ENCODE measurements around the gene NEIL1.
"Not testable (repeated sequence)": the region's sequence is repeated elsewhere in the genome, so short reads cannot be mapped to it uniquely, and the experiment has no call there.

The NEIL1 gene

GRCh38 chr15:75307778-75308390 is 39.0 kb upstream of the NEIL1 start:
- CTCF ChIA-PET, result interaction anchor here (1.2 to 3.5 kb wide), 2 partner anchors 270 to 277 kb away, joined by 4 to 16 read pairs; no protein-coding TSS in a partner anchor
- no peak overlapping the region for H3K4me3 ChIP-seq (ENCODE audit: low read depth, low read length)
- POLR2A ChIA-PET, result no interaction called here

GRCh38 chr15:75309711-75310110 is 37.1 kb upstream of the NEIL1 start:
- no peak for TF ChIP-seq CTCF (IDR thresholded peaks at IDR 0.05; ENCODE audit: insufficient read depth, low read length, missing control alignments)
- POLR2A ChIA-PET, result no interaction called here
- no peak overlapping the region for H3K4me3 ChIP-seq (ENCODE audit: low read depth, low read length)
- CTCF ChIA-PET, result no interaction called here
- DNase-seq (ENCODE audit: low read depth, low spot score), result no peak

More at GRCh38 chr15:75307778-75308390, 39.0 kb upstream of the NEIL1 start:
- no peak for DNase-seq (ENCODE audit: low read depth, low spot score)
- peak; percentile 37 for TF ChIP-seq CTCF (IDR thresholded peaks at IDR 0.05; ENCODE audit: insufficient read depth, low read length, missing control alignments)

- CTCF ChIA-PET; DNase-seq (ENCODE audit: low read depth, low spot score); POLR2A ChIA-PET; H3K4me3 ChIP-seq (ENCODE audit: low read depth, low read length): not testable (repeated sequence)
These were observed 34.3 kb upstream of the NEIL1 start for GRCh38 chr15:75312548-75312947.

GRCh38 chr15:75313116-75313845 is 33.6 kb upstream of the NEIL1 start:
- CTCF ChIA-PET, result no interaction called here
- DNase-seq (ENCODE audit: low read depth, low spot score), result no peak
- TF ChIP-seq CTCF (IDR thresholded peaks at IDR 0.05; ENCODE audit: insufficient read depth, low read length, missing control alignments), result no peak
- H3K4me3 ChIP-seq (ENCODE audit: low read depth, low read length), result no peak overlapping the region
- POLR2A ChIA-PET, result no interaction called here

GRCh38 chr15:75314552-75315290 is 32.1 kb upstream of the NEIL1 start:
- ChIA-PET POLR2A (no interaction called here), CTCF (no interaction called here)
- TF ChIP-seq CTCF (IDR thresholded peaks at IDR 0.05; ENCODE audit: insufficient read depth, low read length, missing control alignments), result no peak
- no peak overlapping the region for H3K4me3 ChIP-seq (ENCODE audit: low read depth, low read length)
- DNase-seq (ENCODE audit: low read depth, low spot score), result no peak

- DNase-seq (ENCODE audit: low read depth, low spot score); POLR2A ChIA-PET; H3K4me3 ChIP-seq (ENCODE audit: low read depth, low read length); CTCF ChIA-PET: not testable (repeated sequence)
These were observed 27.5 kb upstream of the NEIL1 start for GRCh38 chr15:75319231-75319897.

- TF ChIP-seq CTCF (IDR thresholded peaks at IDR 0.05; ENCODE audit: insufficient read depth, low read length, missing control alignments), result no peak
- no peak for DNase-seq (ENCODE audit: low read depth, low spot score)
- ChIA-PET POLR2A (no interaction called here), CTCF (no interaction called here)
- no peak overlapping the region for H3K4me3 ChIP-seq (ENCODE audit: low read depth, low read length)
These were observed 25.1 kb upstream of the NEIL1 start for GRCh38 chr15:75321711-75322110.

All from AG04449 (cell line).